GM23338 (cell line): ENCODE results near the gene DCBLD2. TPM values are rescaled to one million over a fixed set of nuclear protein-coding genes. Genes with fewer than 3 reads are reported as not detected.

Experiments used
- ATAC-seq: fragments of 200-7000 bp; cut with Tn5 transposase; 3 replicates; pipeline ENCODE4 v1.9.1; 2020
- DNase-seq: peaks from one replicate; pipeline ENCODE4 v3.0.0-alpha.2; 2015; ENCODE audit warnings: low spot score
- H2AFZ ChIP-seq: fragments of 200-600 bp; sonication (generic); 2 replicates; pipeline ENCODE4 v1.8.0; 2016; ENCODE audit warnings: antibody characterized with exemption, mild to moderate bottlenecking, moderate library complexity
- H3F3A ChIP-seq: fragments of 200-600 bp; sonication (generic); replicated peaks from 2 replicates; pipeline ENCODE4 v1.8.0; 2017; ENCODE audit warnings: antibody characterized with exemption, mixed run types, low read depth
- H3K27ac ChIP-seq: fragments of 200-600 bp; sonication (generic); 2 replicates; pipeline ENCODE4 v1.6.1; 2016; ENCODE audit warnings: low read depth
- H3K27me3 ChIP-seq: fragments of 200-600 bp; sonication (generic); 2 replicates; pipeline ENCODE4 v1.8.0; 2016; ENCODE audit warnings: mild to moderate bottlenecking, mixed run types, moderate library complexity; ENCODE audit not compliant: insufficient read depth
- H3K36me3 ChIP-seq: fragments of 200-600 bp; sonication (generic); 2 replicates; pipeline ENCODE4 v1.8.0; 2016; ENCODE audit warnings: mild to moderate bottlenecking; ENCODE audit not compliant: insufficient read depth
- H3K4me1 ChIP-seq: fragments of 200-600 bp; sonication (generic); 2 replicates; pipeline ENCODE4 v1.8.0; 2016; ENCODE audit warnings: mild to moderate bottlenecking, moderate library complexity; ENCODE audit not compliant: insufficient read depth
- H3K4me2 ChIP-seq: fragments of 200-600 bp; sonication (generic); 2 replicates; pipeline ENCODE4 v1.7.1; 2017; ENCODE audit warnings: mixed run types
- H3K4me3 ChIP-seq: fragments of 200-600 bp; sonication (generic); 2 replicates; pipeline ENCODE4 v1.6.1; 2016; ENCODE audit warnings: mixed run types
- H3K79me2 ChIP-seq: fragments of 200-600 bp; sonication (generic); replicated peaks from 2 replicates; pipeline ENCODE4 v1.8.0; 2017; ENCODE audit warnings: mild to moderate bottlenecking; ENCODE audit not compliant: insufficient read depth
- H3K9me2 ChIP-seq: fragments of 200-600 bp; sonication (generic); 2 replicates; pipeline ENCODE4 v1.8.0; 2017; ENCODE audit not compliant: insufficient read depth
- H4K20me1 ChIP-seq: fragments of 200-600 bp; sonication (generic); replicated peaks from 2 replicates; pipeline ENCODE4 v1.8.0; 2017; ENCODE audit warnings: mild to moderate bottlenecking; ENCODE audit not compliant: insufficient read depth
- H3K27ac Mint-ChIP-seq: 2 replicates; pipeline ENCODE4 v1.8.0; 2020; ENCODE audit warnings: inconsistent platforms, mild to moderate bottlenecking, moderate library complexity, mixed read lengths
- H3K27me3 Mint-ChIP-seq: 3 replicates; pipeline ENCODE4 v1.8.0; 2022; ENCODE audit warnings: low read depth, mild to moderate bottlenecking, moderate library complexity, mixed read lengths, inconsistent platforms; ENCODE audit not compliant: insufficient read depth, poor library complexity
- H3K36me3 Mint-ChIP-seq: 3 replicates; pipeline ENCODE4 v1.8.0; 2021; ENCODE audit warnings: low read depth, mild to moderate bottlenecking, inconsistent platforms, moderate library complexity, mixed read lengths
- H3K4me1 Mint-ChIP-seq: 3 replicates; pipeline ENCODE4 v1.8.0; 2020; ENCODE audit warnings: mild to moderate bottlenecking, inconsistent platforms, mixed read lengths
- H3K4me3 Mint-ChIP-seq: 3 replicates; pipeline ENCODE4 v1.8.0; 2021; ENCODE audit warnings: moderate library complexity, mild to moderate bottlenecking, inconsistent platforms, mixed read lengths
- H3K9me3 Mint-ChIP-seq: 3 replicates; pipeline ENCODE4 v1.8.0; 2020; ENCODE audit warnings: moderate library complexity, mild to moderate bottlenecking, inconsistent platforms, mixed read lengths
- CREB1 ChIP-seq: fragments of 250-450 bp; sonication (Bioruptor Pico); IDR thresholded peaks from 2 replicates; pipeline ENCODE4 v1.5.0; 2020; ENCODE audit warnings: low read depth, mild to moderate bottlenecking, moderate library complexity
- EZH2 ChIP-seq: fragments of 200-600 bp; sonication (generic); IDR thresholded peaks from one replicate; pipeline ENCODE4 v1.8.0; 2017; ENCODE audit warnings: antibody characterized with exemption, mild to moderate bottlenecking, low read depth; ENCODE audit not compliant: unreplicated experiment
- EZH2phosphoT487 ChIP-seq: fragments of 200-600 bp; sonication (generic); IDR thresholded peaks from one replicate; pipeline ENCODE4 v1.8.1; 2018; ENCODE audit warnings: antibody characterized with exemption; ENCODE audit not compliant: unreplicated experiment
- JUNB ChIP-seq: IDR thresholded peaks from one replicate; pipeline ENCODE4 v1.6.1; 2016; ENCODE audit warnings: antibody characterized with exemption; ENCODE audit not compliant: unreplicated experiment
- NANOG ChIP-seq: IDR thresholded peaks from 2 replicates; pipeline ENCODE4 v1.6.1; 2016; ENCODE audit warnings: antibody characterized with exemption, borderline replicate concordance
- POLR2AphosphoS5 ChIP-seq: IDR thresholded peaks from 2 replicates; pipeline ENCODE4 v1.6.1; 2016; ENCODE audit warnings: antibody characterized with exemption, low read depth
- STAT1 ChIP-seq: IDR thresholded peaks from one replicate; pipeline ENCODE4 v1.6.1; 2016; ENCODE audit warnings: antibody characterized with exemption; ENCODE audit not compliant: unreplicated experiment
- ZNF114 ChIP-seq: fragments of 250-450 bp; sonication (Bioruptor Pico); IDR thresholded peaks from 2 replicates; pipeline ENCODE4 v1.5.0; 2020; ENCODE audit warnings: mild to moderate bottlenecking, moderate library complexity
- ZNF331 ChIP-seq: fragments of 250-450 bp; sonication (Bioruptor Pico); IDR thresholded peaks from 2 replicates; pipeline ENCODE4 v1.5.0; 2020; ENCODE audit warnings: low read depth, mild to moderate bottlenecking, moderate library complexity
- polyA plus RNA-seq: library from polyadenylated mRNA; unstranded; fragments of >200 nt; fragmentation: Nextera tagmentation; extraction: Ambion mirVana; gene quantifications from 2 replicates; pipeline ENCODE4 v1.2.1, GENCODE V29; 2016
- total RNA-seq: library from RNA; depleted of rRNA; stranded (reverse); fragments of >200 nt; shearing (Covaris generic); gene quantifications from 2 replicates; pipeline ENCODE4 v1.2.3, GENCODE V29; 2014
- TF ChIP-seq, protein P1 (sequence below): IDR thresholded peaks from one replicate; pipeline ENCODE4 v1.6.1; 2018; ENCODE audit warnings: antibody characterized with exemption; ENCODE audit not compliant: unreplicated experiment
- TF ChIP-seq, protein P2 (sequence below): IDR thresholded peaks from 2 replicates; pipeline ENCODE4 v1.6.1; 2016; ENCODE audit warnings: antibody characterized with exemption
- TF ChIP-seq, protein P3 (sequence below): fragments of 250-450 bp; sonication (Bioruptor Pico); IDR thresholded peaks from 2 replicates; pipeline ENCODE4 v1.5.0; 2020; ENCODE audit warnings: mild to moderate bottlenecking, moderate library complexity
- TF ChIP-seq, protein P4 (sequence below), 2 experiments: fragments of 200-600 bp in 1 of 2; sonication (generic) in 1 of 2; conservative IDR thresholded peaks; 2 replicates each; pipeline versions ENCODE4 v1.5.1 to v1.6.1; 2016 to 2017; ENCODE audit warnings: antibody characterized with exemption in 2 of 2, low read depth in 2 of 2, mild to moderate bottlenecking in 2 of 2, moderate library complexity in 1 of 2

Gene DCBLD2
- total and polyA plus RNA-seq, 2 experiments from 2014 or later, result 25.9 to 69.7 TPM

DNA sequence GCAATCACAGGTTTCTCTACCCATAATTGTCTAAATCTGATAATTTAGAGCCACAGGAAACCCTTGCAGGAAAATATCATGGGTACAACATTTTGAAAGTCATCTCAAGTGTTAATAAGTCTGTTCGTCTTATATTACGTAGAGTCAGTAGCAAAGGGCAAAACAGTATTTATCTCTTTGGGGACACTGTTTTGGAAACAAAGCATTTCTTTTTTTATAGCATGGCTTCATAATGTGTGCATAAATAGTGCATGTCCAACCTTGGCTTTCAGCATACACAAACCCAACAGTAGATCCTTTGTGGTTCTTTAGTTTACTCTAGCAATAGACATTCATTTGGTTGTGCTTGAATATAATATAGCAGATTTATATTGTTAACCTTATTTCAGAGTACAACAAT is 114.3 kb downstream of the DCBLD2 start:
- Histone ChIP-seq H3K79me2 (no peaks in the 10 kb centered on the region), H3F3A (no peaks in the 10 kb centered on the region), H3K4me3 (no peak overlapping the region), H3K4me2 (no peak overlapping the region), H3K27me3 (no peaks in the 10 kb centered on the region), H2AFZ (no peak overlapping the region), H3K9me2 (no peaks in the 10 kb centered on the region; the same call in 1 of the 2 replicates), H3K27ac (no peak overlapping the region), H3K36me3 (no peaks in the 10 kb centered on the region), H3K4me1 (no peaks in the 10 kb centered on the region), H4K20me1 (no peaks in the 10 kb centered on the region)
- H3K4me3 Mint-ChIP-seq, result no peak overlapping the region
- peaks cover 3% of the 10 kb centered on the region for H3K27me3 Mint-ChIP-seq
- TF ChIP-seq ZNF331 (CRISPR knock-in tag) (no peak), EZH2 (no peak), JUNB (no peak), CREB1 (CRISPR knock-in tag) (no peak), STAT1 (no peak), NANOG (no peak), EZH2phosphoT487 (no peak), POLR2AphosphoS5 (no peak), ZNF114 (no peak)
- TF ChIP-seq, protein P1, sequence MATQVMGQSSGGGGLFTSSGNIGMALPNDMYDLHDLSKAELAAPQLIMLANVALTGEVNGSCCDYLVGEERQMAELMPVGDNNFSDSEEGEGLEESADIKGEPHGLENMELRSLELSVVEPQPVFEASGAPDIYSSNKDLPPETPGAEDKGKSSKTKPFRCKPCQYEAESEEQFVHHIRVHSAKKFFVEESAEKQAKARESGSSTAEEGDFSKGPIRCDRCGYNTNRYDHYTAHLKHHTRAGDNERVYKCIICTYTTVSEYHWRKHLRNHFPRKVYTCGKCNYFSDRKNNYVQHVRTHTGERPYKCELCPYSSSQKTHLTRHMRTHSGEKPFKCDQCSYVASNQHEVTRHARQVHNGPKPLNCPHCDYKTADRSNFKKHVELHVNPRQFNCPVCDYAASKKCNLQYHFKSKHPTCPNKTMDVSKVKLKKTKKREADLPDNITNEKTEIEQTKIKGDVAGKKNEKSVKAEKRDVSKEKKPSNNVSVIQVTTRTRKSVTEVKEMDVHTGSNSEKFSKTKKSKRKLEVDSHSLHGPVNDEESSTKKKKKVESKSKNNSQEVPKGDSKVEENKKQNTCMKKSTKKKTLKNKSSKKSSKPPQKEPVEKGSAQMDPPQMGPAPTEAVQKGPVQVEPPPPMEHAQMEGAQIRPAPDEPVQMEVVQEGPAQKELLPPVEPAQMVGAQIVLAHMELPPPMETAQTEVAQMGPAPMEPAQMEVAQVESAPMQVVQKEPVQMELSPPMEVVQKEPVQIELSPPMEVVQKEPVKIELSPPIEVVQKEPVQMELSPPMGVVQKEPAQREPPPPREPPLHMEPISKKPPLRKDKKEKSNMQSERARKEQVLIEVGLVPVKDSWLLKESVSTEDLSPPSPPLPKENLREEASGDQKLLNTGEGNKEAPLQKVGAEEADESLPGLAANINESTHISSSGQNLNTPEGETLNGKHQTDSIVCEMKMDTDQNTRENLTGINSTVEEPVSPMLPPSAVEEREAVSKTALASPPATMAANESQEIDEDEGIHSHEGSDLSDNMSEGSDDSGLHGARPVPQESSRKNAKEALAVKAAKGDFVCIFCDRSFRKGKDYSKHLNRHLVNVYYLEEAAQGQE, result no peak
- TF ChIP-seq, protein P2, sequence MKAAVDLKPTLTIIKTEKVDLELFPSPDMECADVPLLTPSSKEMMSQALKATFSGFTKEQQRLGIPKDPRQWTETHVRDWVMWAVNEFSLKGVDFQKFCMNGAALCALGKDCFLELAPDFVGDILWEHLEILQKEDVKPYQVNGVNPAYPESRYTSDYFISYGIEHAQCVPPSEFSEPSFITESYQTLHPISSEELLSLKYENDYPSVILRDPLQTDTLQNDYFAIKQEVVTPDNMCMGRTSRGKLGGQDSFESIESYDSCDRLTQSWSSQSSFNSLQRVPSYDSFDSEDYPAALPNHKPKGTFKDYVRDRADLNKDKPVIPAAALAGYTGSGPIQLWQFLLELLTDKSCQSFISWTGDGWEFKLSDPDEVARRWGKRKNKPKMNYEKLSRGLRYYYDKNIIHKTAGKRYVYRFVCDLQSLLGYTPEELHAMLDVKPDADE, result no peak
- TF ChIP-seq, protein P3, sequence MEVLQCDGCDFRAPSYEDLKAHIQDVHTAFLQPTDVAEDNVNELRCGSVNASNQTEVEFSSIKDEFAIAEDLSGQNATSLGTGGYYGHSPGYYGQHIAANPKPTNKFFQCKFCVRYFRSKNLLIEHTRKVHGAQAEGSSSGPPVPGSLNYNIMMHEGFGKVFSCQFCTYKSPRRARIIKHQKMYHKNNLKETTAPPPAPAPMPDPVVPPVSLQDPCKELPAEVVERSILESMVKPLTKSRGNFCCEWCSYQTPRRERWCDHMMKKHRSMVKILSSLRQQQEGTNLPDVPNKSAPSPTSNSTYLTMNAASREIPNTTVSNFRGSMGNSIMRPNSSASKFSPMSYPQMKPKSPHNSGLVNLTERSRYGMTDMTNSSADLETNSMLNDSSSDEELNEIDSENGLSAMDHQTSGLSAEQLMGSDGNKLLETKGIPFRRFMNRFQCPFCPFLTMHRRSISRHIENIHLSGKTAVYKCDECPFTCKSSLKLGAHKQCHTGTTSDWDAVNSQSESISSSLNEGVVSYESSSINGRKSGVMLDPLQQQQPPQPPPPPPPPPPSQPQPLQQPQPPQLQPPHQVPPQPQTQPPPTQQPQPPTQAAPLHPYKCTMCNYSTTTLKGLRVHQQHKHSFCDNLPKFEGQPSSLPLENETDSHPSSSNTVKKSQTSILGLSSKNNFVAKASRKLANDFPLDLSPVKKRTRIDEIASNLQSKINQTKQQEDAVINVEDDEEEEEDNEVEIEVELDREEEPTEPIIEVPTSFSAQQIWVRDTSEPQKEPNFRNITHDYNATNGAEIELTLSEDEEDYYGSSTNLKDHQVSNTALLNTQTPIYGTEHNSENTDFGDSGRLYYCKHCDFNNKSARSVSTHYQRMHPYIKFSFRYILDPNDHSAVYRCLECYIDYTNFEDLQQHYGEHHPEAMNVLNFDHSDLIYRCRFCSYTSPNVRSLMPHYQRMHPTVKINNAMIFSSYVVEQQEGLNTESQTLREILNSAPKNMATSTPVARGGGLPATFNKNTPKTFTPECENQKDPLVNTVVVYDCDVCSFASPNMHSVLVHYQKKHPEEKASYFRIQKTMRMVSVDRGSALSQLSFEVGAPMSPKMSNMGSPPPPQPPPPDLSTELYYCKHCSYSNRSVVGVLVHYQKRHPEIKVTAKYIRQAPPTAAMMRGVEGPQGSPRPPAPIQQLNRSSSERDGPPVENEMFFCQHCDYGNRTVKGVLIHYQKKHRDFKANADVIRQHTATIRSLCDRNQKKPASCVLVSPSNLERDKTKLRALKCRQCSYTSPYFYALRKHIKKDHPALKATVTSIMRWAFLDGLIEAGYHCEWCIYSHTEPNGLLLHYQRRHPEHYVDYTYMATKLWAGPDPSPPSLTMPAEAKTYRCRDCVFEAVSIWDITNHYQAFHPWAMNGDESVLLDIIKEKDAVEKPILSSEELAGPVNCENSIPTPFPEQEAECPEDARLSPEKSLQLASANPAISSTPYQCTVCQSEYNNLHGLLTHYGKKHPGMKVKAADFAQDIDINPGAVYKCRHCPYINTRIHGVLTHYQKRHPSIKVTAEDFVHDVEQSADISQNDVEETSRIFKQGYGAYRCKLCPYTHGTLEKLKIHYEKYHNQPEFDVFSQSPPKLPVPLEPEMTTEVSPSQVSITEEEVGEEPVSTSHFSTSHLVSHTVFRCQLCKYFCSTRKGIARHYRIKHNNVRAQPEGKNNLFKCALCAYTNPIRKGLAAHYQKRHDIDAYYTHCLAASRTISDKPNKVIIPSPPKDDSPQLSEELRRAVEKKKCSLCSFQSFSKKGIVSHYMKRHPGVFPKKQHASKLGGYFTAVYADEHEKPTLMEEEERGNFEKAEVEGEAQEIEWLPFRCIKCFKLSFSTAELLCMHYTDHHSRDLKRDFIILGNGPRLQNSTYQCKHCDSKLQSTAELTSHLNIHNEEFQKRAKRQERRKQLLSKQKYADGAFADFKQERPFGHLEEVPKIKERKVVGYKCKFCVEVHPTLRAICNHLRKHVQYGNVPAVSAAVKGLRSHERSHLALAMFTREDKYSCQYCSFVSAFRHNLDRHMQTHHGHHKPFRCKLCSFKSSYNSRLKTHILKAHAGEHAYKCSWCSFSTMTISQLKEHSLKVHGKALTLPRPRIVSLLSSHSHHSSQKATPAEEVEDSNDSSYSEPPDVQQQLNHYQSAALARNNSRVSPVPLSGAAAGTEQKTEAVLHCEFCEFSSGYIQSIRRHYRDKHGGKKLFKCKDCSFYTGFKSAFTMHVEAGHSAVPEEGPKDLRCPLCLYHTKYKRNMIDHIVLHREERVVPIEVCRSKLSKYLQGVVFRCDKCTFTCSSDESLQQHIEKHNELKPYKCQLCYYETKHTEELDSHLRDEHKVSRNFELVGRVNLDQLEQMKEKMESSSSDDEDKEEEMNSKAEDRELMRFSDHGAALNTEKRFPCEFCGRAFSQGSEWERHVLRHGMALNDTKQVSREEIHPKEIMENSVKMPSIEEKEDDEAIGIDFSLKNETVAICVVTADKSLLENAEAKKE (CRISPR knock-in tag), result no peak
- TF ChIP-seq, protein P4, sequence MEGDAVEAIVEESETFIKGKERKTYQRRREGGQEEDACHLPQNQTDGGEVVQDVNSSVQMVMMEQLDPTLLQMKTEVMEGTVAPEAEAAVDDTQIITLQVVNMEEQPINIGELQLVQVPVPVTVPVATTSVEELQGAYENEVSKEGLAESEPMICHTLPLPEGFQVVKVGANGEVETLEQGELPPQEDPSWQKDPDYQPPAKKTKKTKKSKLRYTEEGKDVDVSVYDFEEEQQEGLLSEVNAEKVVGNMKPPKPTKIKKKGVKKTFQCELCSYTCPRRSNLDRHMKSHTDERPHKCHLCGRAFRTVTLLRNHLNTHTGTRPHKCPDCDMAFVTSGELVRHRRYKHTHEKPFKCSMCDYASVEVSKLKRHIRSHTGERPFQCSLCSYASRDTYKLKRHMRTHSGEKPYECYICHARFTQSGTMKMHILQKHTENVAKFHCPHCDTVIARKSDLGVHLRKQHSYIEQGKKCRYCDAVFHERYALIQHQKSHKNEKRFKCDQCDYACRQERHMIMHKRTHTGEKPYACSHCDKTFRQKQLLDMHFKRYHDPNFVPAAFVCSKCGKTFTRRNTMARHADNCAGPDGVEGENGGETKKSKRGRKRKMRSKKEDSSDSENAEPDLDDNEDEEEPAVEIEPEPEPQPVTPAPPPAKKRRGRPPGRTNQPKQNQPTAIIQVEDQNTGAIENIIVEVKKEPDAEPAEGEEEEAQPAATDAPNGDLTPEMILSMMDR (conservative IDR thresholded peaks at IDR 0.05; ENCODE audit: low read depth in 2 of 2), result no peak
- no peak overlapping the region for H3K27ac Mint-ChIP-seq
- no peaks in the 10 kb centered on the region for H3K36me3 Mint-ChIP-seq
- no peaks in the 10 kb centered on the region for H3K9me3 Mint-ChIP-seq
- H3K4me1 Mint-ChIP-seq, result no peaks in the 10 kb centered on the region; the same call in 2 of the 3 replicates
- ATAC-seq, result no peak
- DNase-seq, result no peak
